PC-9 (cell line): ENCODE results near the gene FEM1B. TPM values are rescaled to one million over a fixed set of nuclear protein-coding genes. Genes with fewer than 3 reads are reported as not detected.

ENCODE experiments used
- BruUV-seq: library from RNA; stranded (reverse); fragments of 400-500 nt; replicated peaks from 2 replicates; lab custom pipeline; 2021; lab: Mats Ljungman, UMichigan
- CTCF ChIA-PET: fragments of 300-600 bp; sonication (Branson Sonifier 250); formaldehyde crosslinking; loops from one replicate; lab custom pipeline; 2022; ENCODE audit warnings: antibody characterized with exemption; lab: Charles Lee
- POLR2A ChIA-PET: fragments of 300-600 bp; sonication (Branson Sonifier 250); formaldehyde crosslinking; loops from one replicate; lab custom pipeline; 2022; ENCODE audit warnings: antibody characterized with exemption; ENCODE audit not compliant: unreplicated experiment; lab: Charles Lee
- DNase-seq, 2 experiments: peaks; one replicate each; pipeline versions ENCODE4 v3.0.0 to v3.0.0-alpha.2; 2015 to 2022; ENCODE audit warnings: mixed read lengths in 1 of 2
- H2AFZ ChIP-seq: fragments of 200-600 bp; sonication (generic); 2 replicates; pipeline ENCODE4 v1.8.1; 2017; ENCODE audit warnings: antibody characterized with exemption
- H3F3A ChIP-seq: fragments of 200-600 bp; sonication (generic); 2 replicates; pipeline ENCODE4 v1.8.1; 2017; ENCODE audit warnings: antibody characterized with exemption, mild to moderate bottlenecking, low read depth; ENCODE audit not compliant: insufficient read depth
- H3K27ac ChIP-seq: fragments of 200-600 bp; sonication (generic); 2 replicates; pipeline ENCODE4 v1.6.1; 2016; ENCODE audit warnings: mixed run types
- H3K27me3 ChIP-seq: fragments of 200-600 bp; sonication (generic); 2 replicates; pipeline ENCODE4 v1.6.1; 2016; ENCODE audit warnings: low read depth, mixed run types; ENCODE audit not compliant: insufficient read depth
- H3K36me3 ChIP-seq: fragments of 200-600 bp; sonication (generic); 2 replicates; pipeline ENCODE4 v1.6.1; 2016; ENCODE audit warnings: low read depth, mixed run types
- H3K4me1 ChIP-seq: fragments of 200-600 bp; sonication (generic); replicated peaks from 2 replicates; pipeline ENCODE4 v1.6.1; 2016; ENCODE audit warnings: mixed run types; ENCODE audit not compliant: insufficient read depth
- H3K4me2 ChIP-seq: fragments of 200-600 bp; sonication (generic); 2 replicates; pipeline ENCODE4 v1.6.1; 2017; ENCODE audit warnings: mixed run types
- H3K4me3 ChIP-seq: fragments of 200-600 bp; sonication (generic); 2 replicates; pipeline ENCODE4 v1.6.1; 2016; ENCODE audit warnings: mixed run types
- H3K79me2 ChIP-seq: fragments of 200-600 bp; sonication (generic); 2 replicates; pipeline ENCODE4 v1.6.1; 2017; ENCODE audit warnings: low read depth, mixed run types
- H3K9me2 ChIP-seq: fragments of 200-600 bp; sonication (generic); 2 replicates; pipeline ENCODE4 v1.8.1; 2017; ENCODE audit warnings: mild to moderate bottlenecking; ENCODE audit not compliant: insufficient read depth
- H3K9me3 ChIP-seq: fragments of 200-600 bp; sonication (generic); 2 replicates; pipeline ENCODE4 v1.8.1; 2016; ENCODE audit warnings: low read depth; ENCODE audit not compliant: insufficient read depth
- H4K20me1 ChIP-seq: fragments of 200-600 bp; sonication (generic); 2 replicates; pipeline ENCODE4 v1.8.1; 2017; ENCODE audit not compliant: insufficient read depth
- CTCF ChIP-seq: fragments of 200-600 bp; sonication (generic); conservative IDR thresholded peaks from 2 replicates; pipeline ENCODE4 v1.6.1; 2017; ENCODE audit warnings: mixed run types, antibody characterized with exemption, mild to moderate bottlenecking, moderate library complexity
- EZH2 ChIP-seq: fragments of 200-600 bp; sonication (generic); IDR thresholded peaks from 2 replicates; pipeline ENCODE4 v1.8.0; 2017; ENCODE audit warnings: antibody characterized with exemption, low read depth
- intact Hi-C: fragments of 100-400 bp; cut with micrococcal nuclease; formaldehyde crosslinking; loops from one replicate; pipeline ENCODE4 v1.10.0; 2022; ENCODE audit not compliant: unreplicated experiment
- total RNA-seq: library from RNA; stranded (reverse); gene quantifications from 2 replicates; pipeline ENCODE4 v1.2.3, GENCODE V29; 2021

FEM1B gene
- total RNA-seq, 1 experiment from 2014 or later, result 31.6 TPM

- no peak overlapping the region for H3K4me2 ChIP-seq
- no peaks in the 10 kb centered on the region for H4K20me1 ChIP-seq
- intact Hi-C loops, result no loop called here
- H3K9me3 ChIP-seq, result no peaks in the 10 kb centered on the region
- ChIA-PET CTCF (no interaction called here), POLR2A (no interaction called here)
- H2AFZ ChIP-seq, result no peak overlapping the region
- no peaks in the 10 kb centered on the region for H3K4me1 ChIP-seq
- H3K9me2 ChIP-seq, result no peaks in the 10 kb centered on the region
- H3K27ac ChIP-seq, result no peak overlapping the region
- H3K79me2 ChIP-seq, result no peaks in the 10 kb centered on the region
- H3K4me3 ChIP-seq, result no peak overlapping the region
- no peak for TF ChIP-seq CTCF
- H3F3A ChIP-seq, result no peaks in the 10 kb centered on the region
- H3K36me3 ChIP-seq, result no peaks in the 10 kb centered on the region
- H3K27me3 ChIP-seq, result peaks cover 44% of the 10 kb centered on the region
- no TSS peak for BruUV-seq
- no peak for DNase-seq
These were observed 49.3 kb downstream of the FEM1B start for GRCh38 chr15:68326711-68327354.

- no peaks in the 10 kb centered on the region for H3K9me3 ChIP-seq
- no peaks in the 10 kb centered on the region for H3K4me1 ChIP-seq
- TF ChIP-seq CTCF, result no peak
- TF ChIP-seq EZH2, result no peak
- no TSS peak for BruUV-seq
- intact Hi-C loops, result no loop called here
- POLR2A ChIA-PET, result no interaction called here
- H3K9me2 ChIP-seq, result no peaks in the 10 kb centered on the region
- H3K4me2 ChIP-seq, result no peak overlapping the region
- no peaks in the 10 kb centered on the region for H3K36me3 ChIP-seq
- H3K27ac ChIP-seq, result no peak overlapping the region
- H3K4me3 ChIP-seq, result no peak overlapping the region
- CTCF ChIA-PET, result no interaction called here
- H3K27me3 ChIP-seq, result peaks cover 44% of the 10 kb centered on the region
- H3K79me2 ChIP-seq, result no peaks in the 10 kb centered on the region
- DNase-seq, result no peak
- H3F3A ChIP-seq, result no peaks in the 10 kb centered on the region
- H2AFZ ChIP-seq, result no peak overlapping the region
- H4K20me1 ChIP-seq, result no peaks in the 10 kb centered on the region
These were observed 50.9 kb downstream of the FEM1B start for GRCh38 chr15:68328443-68328842.

GRCh38 chr15:68328964-68329363 is 51.4 kb downstream of the FEM1B start:
- Histone ChIP-seq H2AFZ (no peak overlapping the region), H3K4me2 (no peak overlapping the region), H3K9me3 (no peaks in the 10 kb centered on the region), H3K36me3 (no peaks in the 10 kb centered on the region), H3K4me1 (no peaks in the 10 kb centered on the region), H3K27ac (no peak overlapping the region), H3K9me2 (no peaks in the 10 kb centered on the region), H4K20me1 (no peaks in the 10 kb centered on the region), H3K79me2 (no peaks in the 10 kb centered on the region), H3K4me3 (no peak overlapping the region), H3F3A (no peaks in the 10 kb centered on the region), H3K27me3 (peaks cover 44% of the 10 kb centered on the region)
- ChIA-PET CTCF (interaction anchor here (0.6 kb wide), 1 partner anchor 668 kb away, joined by 3 read pairs; no protein-coding TSS in a partner anchor), POLR2A (no interaction called here)
- intact Hi-C loops, result no loop called here
- DNase-seq, result no peak
- TF ChIP-seq EZH2 (no peak), CTCF (no peak)
- no TSS peak for BruUV-seq
